Ishikawa (cell line): ENCODE measurements around the gene PBX3.

Experiments
- CEBPB ChIP-seq: IDR thresholded peaks from 2 replicates; pipeline ENCODE4 v1.6.1; 2012
- CREB1 ChIP-seq: IDR thresholded peaks from 2 replicates; pipeline ENCODE4 v1.6.1; 2012; ENCODE audit warnings: low read depth
- EGR1 ChIP-seq: IDR thresholded peaks from 2 replicates; pipeline ENCODE4 v1.6.1; 2012
- EP300 ChIP-seq: IDR thresholded peaks from 2 replicates; pipeline ENCODE4 v1.6.1; 2012; ENCODE audit warnings: borderline replicate concordance
- FOXM1 ChIP-seq: IDR thresholded peaks from 2 replicates; pipeline ENCODE4 v1.6.1; 2012; ENCODE audit warnings: low read depth, borderline replicate concordance
- NFIC ChIP-seq: IDR thresholded peaks from 2 replicates; pipeline ENCODE4 v1.6.1; 2012
- RAD21 ChIP-seq: IDR thresholded peaks from 2 replicates; pipeline ENCODE4 v1.6.1; 2012; ENCODE audit warnings: low read depth
- TAF1 ChIP-seq: IDR thresholded peaks from 2 replicates; pipeline ENCODE4 v1.6.1; 2012; ENCODE audit warnings: low read depth, mild to moderate bottlenecking
- TCF12 ChIP-seq: IDR thresholded peaks from 2 replicates; pipeline ENCODE4 v1.6.1; 2012; ENCODE audit warnings: low read depth
- TEAD4 ChIP-seq: IDR thresholded peaks from 2 replicates; pipeline ENCODE4 v1.6.1; 2012
- YY1 ChIP-seq: IDR thresholded peaks from 2 replicates; pipeline ENCODE4 v1.6.1; 2012; ENCODE audit warnings: low read depth
- ZBTB7A ChIP-seq: IDR thresholded peaks from 2 replicates; pipeline ENCODE4 v1.6.1; 2012; ENCODE audit warnings: low read depth
- TF ChIP-seq, protein P1 (sequence below): IDR thresholded peaks from 2 replicates; pipeline ENCODE4 v1.6.1; 2012; ENCODE audit warnings: low read depth, mild to moderate bottlenecking
- TF ChIP-seq, protein P2 (sequence below): IDR thresholded peaks from 2 replicates; pipeline ENCODE4 v1.6.1; 2012
- TF ChIP-seq, protein P3 (sequence below): IDR thresholded peaks from 2 replicates; pipeline ENCODE4 v1.6.1; 2012

The PBX3 gene

DNA sequence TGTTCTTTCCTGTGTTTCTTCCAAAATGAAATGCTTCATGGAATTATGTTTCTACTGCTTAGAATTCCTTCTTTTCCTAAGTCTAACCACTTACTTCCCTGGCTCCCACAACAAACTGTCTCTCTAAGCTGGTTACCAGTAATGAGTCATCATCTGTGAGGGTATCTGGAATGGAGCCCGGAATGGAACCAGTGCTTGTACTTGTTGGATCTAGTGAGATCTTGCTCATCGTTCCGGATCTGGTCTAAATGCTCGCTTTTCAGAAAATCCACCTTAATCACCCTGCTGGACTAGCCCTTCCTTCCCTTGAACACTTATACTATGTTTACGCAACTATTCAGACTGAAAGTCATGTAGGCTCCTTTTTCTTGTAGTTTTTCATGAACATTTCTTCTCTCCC, 184.8 kb downstream of the PBX3 start:
- TF ChIP-seq CEBPB (no peak), EGR1 (no peak), TCF12 (no peak), RAD21 (no peak), EP300 (no peak), YY1 (no peak), TEAD4 (no peak), CREB1 (no peak), FOXM1 (no peak), NFIC (no peak), ZBTB7A (no peak), TAF1 (no peak)
- TF ChIP-seq, protein P1, sequence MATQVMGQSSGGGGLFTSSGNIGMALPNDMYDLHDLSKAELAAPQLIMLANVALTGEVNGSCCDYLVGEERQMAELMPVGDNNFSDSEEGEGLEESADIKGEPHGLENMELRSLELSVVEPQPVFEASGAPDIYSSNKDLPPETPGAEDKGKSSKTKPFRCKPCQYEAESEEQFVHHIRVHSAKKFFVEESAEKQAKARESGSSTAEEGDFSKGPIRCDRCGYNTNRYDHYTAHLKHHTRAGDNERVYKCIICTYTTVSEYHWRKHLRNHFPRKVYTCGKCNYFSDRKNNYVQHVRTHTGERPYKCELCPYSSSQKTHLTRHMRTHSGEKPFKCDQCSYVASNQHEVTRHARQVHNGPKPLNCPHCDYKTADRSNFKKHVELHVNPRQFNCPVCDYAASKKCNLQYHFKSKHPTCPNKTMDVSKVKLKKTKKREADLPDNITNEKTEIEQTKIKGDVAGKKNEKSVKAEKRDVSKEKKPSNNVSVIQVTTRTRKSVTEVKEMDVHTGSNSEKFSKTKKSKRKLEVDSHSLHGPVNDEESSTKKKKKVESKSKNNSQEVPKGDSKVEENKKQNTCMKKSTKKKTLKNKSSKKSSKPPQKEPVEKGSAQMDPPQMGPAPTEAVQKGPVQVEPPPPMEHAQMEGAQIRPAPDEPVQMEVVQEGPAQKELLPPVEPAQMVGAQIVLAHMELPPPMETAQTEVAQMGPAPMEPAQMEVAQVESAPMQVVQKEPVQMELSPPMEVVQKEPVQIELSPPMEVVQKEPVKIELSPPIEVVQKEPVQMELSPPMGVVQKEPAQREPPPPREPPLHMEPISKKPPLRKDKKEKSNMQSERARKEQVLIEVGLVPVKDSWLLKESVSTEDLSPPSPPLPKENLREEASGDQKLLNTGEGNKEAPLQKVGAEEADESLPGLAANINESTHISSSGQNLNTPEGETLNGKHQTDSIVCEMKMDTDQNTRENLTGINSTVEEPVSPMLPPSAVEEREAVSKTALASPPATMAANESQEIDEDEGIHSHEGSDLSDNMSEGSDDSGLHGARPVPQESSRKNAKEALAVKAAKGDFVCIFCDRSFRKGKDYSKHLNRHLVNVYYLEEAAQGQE = no peak
- TF ChIP-seq, protein P2, sequence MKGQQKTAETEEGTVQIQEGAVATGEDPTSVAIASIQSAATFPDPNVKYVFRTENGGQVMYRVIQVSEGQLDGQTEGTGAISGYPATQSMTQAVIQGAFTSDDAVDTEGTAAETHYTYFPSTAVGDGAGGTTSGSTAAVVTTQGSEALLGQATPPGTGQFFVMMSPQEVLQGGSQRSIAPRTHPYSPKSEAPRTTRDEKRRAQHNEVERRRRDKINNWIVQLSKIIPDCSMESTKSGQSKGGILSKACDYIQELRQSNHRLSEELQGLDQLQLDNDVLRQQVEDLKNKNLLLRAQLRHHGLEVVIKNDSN = no peak
- TF ChIP-seq, protein P3, sequence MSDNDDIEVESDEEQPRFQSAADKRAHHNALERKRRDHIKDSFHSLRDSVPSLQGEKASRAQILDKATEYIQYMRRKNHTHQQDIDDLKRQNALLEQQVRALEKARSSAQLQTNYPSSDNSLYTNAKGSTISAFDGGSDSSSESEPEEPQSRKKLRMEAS = no peak

DNA sequence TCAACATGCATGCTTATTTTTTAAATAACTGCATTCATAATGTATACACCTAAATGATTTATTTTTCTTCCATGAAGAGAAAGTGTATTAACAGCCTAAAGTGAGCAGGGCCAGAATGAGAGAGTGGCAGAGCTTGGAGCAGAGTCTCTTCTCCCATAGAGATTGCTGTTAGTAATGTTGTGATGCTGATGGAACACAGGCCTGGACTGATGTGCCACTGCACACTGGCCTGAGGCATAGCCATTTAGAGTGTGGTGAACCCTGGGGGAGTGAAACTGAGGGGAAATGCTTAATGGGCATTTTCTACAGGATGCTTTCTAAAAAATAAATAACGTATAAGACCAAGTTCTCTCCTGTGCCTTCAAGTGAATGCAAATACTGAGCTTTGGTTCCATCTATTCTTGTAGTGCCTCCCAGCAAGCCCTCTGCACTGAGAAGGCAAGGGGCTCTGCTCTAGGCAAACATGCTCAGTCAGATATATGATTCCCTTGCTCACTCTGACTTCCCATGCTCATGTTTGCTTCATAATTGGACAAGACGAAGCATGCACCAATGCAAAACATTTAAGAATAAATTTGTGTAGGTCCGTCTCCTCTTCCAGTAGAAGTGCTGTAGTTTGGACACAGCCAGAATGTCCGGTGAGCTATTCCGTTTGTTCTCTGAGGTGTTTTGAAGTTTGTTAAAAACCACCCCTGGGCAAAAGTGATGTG, 185.7 kb downstream of the PBX3 start:
- TF ChIP-seq EGR1 (no peak), EP300 (no peak), YY1 (no peak), TEAD4 (no peak), CEBPB (no peak), FOXM1 (no peak), ZBTB7A (no peak), TAF1 (no peak), NFIC (no peak), RAD21 (no peak), CREB1 (no peak), TCF12 (no peak)
- TF ChIP-seq, protein P2 = no peak
- TF ChIP-seq, protein P3 = no peak

DNA sequence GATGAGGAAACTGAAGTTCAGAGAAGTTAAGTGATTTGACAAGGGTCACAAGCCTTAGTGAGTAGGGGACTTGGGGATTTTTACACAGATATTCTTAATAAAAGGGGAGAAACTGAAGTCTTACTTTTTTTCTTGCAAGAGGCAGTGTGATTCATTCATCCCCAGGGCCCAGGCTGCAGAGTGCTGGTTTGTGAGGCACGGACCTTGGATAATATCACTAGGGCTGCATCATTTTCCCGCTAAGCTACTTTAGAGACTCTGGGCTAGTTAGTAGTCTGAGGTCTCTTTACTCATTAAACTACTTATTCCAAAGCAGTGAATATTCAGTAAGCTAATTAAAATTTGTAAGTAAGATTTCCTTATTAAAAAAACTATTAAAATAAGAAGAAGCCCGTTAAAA, 195.0 kb downstream of the PBX3 start:
- no peak for TF ChIP-seq TCF12
- TF ChIP-seq, protein P2 = no peak
- no peak for TF ChIP-seq TEAD4
- no peak for TF ChIP-seq ZBTB7A
- no peak for TF ChIP-seq TAF1
- no peak for TF ChIP-seq EP300
- TF ChIP-seq FOXM1 = no peak
- TF ChIP-seq RAD21 = no peak
- no peak for TF ChIP-seq CREB1
- TF ChIP-seq, protein P3 = no peak
- TF ChIP-seq YY1 = no peak
- TF ChIP-seq, protein P1 = no peak

DNA sequence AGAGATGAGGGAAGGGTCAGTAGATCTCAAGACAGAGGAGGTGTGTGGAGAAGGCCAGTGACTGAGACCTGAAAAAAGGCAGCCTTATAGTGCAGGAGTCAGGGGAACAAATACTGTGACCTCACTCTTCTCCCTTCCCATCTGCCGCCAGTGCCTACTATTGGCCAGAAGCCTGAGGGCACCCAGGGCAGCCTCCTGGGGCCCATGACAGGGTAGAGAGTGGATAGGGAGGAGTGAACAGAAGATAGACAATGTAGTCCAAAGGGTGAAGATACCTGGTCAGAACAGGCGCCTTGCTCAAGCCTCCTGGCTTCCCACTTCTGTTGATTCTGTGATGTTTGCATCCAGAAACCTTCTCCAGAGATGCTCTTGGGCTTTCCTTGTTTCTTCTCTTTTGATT, 196.7 kb downstream of the PBX3 start:
- TF ChIP-seq, protein P1 = no peak
- TF ChIP-seq EGR1 (no peak), ZBTB7A (no peak), RAD21 (no peak), EP300 (no peak), NFIC (no peak), CREB1 (no peak), TCF12 (no peak), CEBPB (no peak)
- TF ChIP-seq, protein P3 = no peak
- TF ChIP-seq, protein P2 = no peak
